ENCODE results near the gene PKDREJ.

DNA sequence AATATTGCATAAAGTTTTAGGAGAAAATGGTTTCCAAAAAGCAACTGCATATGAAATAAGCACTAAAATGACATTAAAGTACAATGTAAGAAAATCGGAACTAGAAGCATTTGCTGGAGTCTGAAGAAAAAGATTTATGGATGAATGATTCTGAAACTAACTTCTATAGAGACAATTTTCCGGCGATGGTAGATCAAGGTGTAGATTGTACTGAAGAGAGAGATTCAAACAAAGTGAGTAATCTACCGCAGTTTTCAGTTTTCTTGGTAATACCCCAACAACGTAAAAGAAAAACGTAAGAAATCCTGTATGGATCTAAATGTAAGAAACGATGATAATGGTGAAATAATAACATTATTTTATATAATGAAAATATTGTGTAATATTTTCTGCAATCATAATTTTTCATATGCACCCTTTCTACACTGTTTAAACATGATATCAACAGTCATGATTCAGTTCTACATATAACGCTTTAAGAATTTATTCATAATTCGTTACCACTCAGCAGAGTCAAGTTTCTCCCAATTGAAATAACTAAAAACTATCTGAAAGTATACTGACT is 11.2 kb downstream of the PKDREJ start:
- TF ChIP-seq EZH2 (IDR thresholded peaks at IDR 0.05; ENCODE audit: insufficient read depth, poor library complexity, severe bottlenecking): no peak
- no peak for TF ChIP-seq EZH2phosphoT487 (IDR thresholded peaks at IDR 0.05; ENCODE audit: insufficient read depth, low read depth)
